HepG2 (cell line): ENCODE results near the gene PRR30. TPM values are rescaled to one million over a fixed set of nuclear protein-coding genes. Genes with fewer than 3 reads are reported as not detected.

ENCODE experiments used
- ATAD3A ChIP-seq: sonication (generic); formaldehyde crosslinking; IDR thresholded peaks from 2 replicates; pipeline ENCODE4 v1.4.0; 2020; ENCODE audit warnings: missing genetic modification reagents
- CHD4 ChIP-seq: fragments of 200-600 bp; sonication (generic); IDR thresholded peaks from 2 replicates; pipeline ENCODE4 v1.7.0; 2017; ENCODE audit warnings: mild to moderate bottlenecking, low read length, borderline replicate concordance
- GTF2F1 ChIP-seq: fragments of 150-350 bp; IDR thresholded peaks from 2 replicates; pipeline ENCODE4 v1.6.1; 2014; ENCODE audit warnings: low read length
- MLX ChIP-seq: IDR thresholded peaks from 2 replicates; pipeline ENCODE4 v1.6.1; 2016
- NFKB2 ChIP-seq: sonication (generic); formaldehyde crosslinking; IDR thresholded peaks from 2 replicates; pipeline ENCODE4 v1.4.0; 2020; ENCODE audit warnings: missing genetic modification reagents, borderline replicate concordance
- PTBP1 ChIP-seq: fragments of 200-400 bp; formaldehyde crosslinking; IDR thresholded peaks from 2 replicates; pipeline ENCODE4 v1.6.1; 2018; ENCODE audit warnings: low read length, low read depth; ENCODE audit not compliant: poor library complexity, severe bottlenecking
- RXRA ChIP-seq: sonication (generic); formaldehyde crosslinking; IDR thresholded peaks from 2 replicates; pipeline ENCODE4 v1.5.1; 2020; ENCODE audit warnings: missing genetic modification reagents
- SAFB2 ChIP-seq: sonication (generic); formaldehyde crosslinking; IDR thresholded peaks from 2 replicates; pipeline ENCODE4 v1.5.1; 2020; ENCODE audit warnings: missing genetic modification reagents, low read depth, mild to moderate bottlenecking, borderline replicate concordance
- SOX5 ChIP-seq: IDR thresholded peaks from 2 replicates; pipeline ENCODE4 v1.6.1; 2016; ENCODE audit warnings: borderline replicate concordance
- SSRP1 ChIP-seq: IDR thresholded peaks from 2 replicates; pipeline ENCODE4 v1.6.1; 2016; ENCODE audit warnings: control low read depth
- ZBTB8A ChIP-seq: sonication (generic); formaldehyde crosslinking; IDR thresholded peaks from 2 replicates; pipeline ENCODE4 v1.4.0; 2020; ENCODE audit warnings: mild to moderate bottlenecking, low read depth, missing genetic modification reagents, borderline replicate concordance
- ZNF17 ChIP-seq: sonication (generic); formaldehyde crosslinking; IDR thresholded peaks from 2 replicates; pipeline ENCODE4 v1.5.0; 2020; ENCODE audit warnings: mild to moderate bottlenecking, missing genetic modification reagents
- ZNF550 ChIP-seq: sonication (generic); formaldehyde crosslinking; IDR thresholded peaks from 2 replicates; pipeline ENCODE4 v1.4.0; 2020; ENCODE audit warnings: mild to moderate bottlenecking, missing genetic modification reagents, borderline replicate concordance
- ZNF616 ChIP-seq: sonication (generic); formaldehyde crosslinking; IDR thresholded peaks from 2 replicates; pipeline ENCODE4 v1.5.0; 2020; ENCODE audit warnings: low read depth, mild to moderate bottlenecking, missing genetic modification reagents
- ZNF761 ChIP-seq: sonication (generic); formaldehyde crosslinking; conservative IDR thresholded peaks from 2 replicates; pipeline ENCODE4 v1.4.0; 2020; ENCODE audit warnings: mild to moderate bottlenecking, missing genetic modification reagents
- ZNF839 ChIP-seq: sonication (generic); formaldehyde crosslinking; IDR thresholded peaks from 2 replicates; pipeline ENCODE4 v1.4.0; 2020; ENCODE audit warnings: missing genetic modification reagents, mild to moderate bottlenecking, borderline replicate concordance
- ZSCAN22 ChIP-seq: sonication (generic); formaldehyde crosslinking; IDR thresholded peaks from 2 replicates; pipeline ENCODE4 v1.4.0; 2020; ENCODE audit warnings: mild to moderate bottlenecking, missing genetic modification reagents
- polyA plus RNA-seq, 8 experiments: library from polyadenylated mRNA; depleted of rRNA in 3 of 8; stranded (reverse) in 7 of 8; unstranded in 1 of 8; fragments of >200 nt; fragmentation: Illumina TruSeq in 4 of 8; extraction: Trizol in 4 of 8; gene quantifications; 2 replicates each; pipeline versions ENCODE4 v1.2.1 to v1.2.3, GENCODE V29; 2011 to 2016; ENCODE audit warnings: low read depth in 4 of 8, missing spikeins in 1 of 8, mixed read lengths in 1 of 8; ENCODE audit not compliant: insufficient read depth in 1 of 8
- total RNA-seq, 5 experiments: library from RNA; depleted of rRNA; stranded (reverse); fragments of >200 nt; fragmentation: Illumina TruSeq; extraction: Trizol; gene quantifications; 2 replicates each; pipeline ENCODE4 v1.2.3, GENCODE V29; 2016; ENCODE audit warnings: low read depth in 1 of 5
- TF ChIP-seq, protein P1 (sequence below): sonication (generic); formaldehyde crosslinking; IDR thresholded peaks from 2 replicates; pipeline ENCODE4 v1.5.1; 2020; ENCODE audit warnings: missing genetic modification reagents, mild to moderate bottlenecking, borderline replicate concordance
- TF ChIP-seq, protein P2 (sequence below): sonication (generic); formaldehyde crosslinking; IDR thresholded peaks from 2 replicates; pipeline ENCODE4 v1.4.0; 2020; ENCODE audit warnings: missing genetic modification reagents, borderline replicate concordance
- TF ChIP-seq, protein P3 (sequence below): sonication (generic); formaldehyde crosslinking; IDR thresholded peaks from 2 replicates; pipeline ENCODE4 v1.5.0; 2020; ENCODE audit warnings: missing genetic modification reagents

The PRR30 gene
- total and polyA plus RNA-seq, 2 of the 13 experiments (the other 11 are each of a cell fraction or from before 2014, with no cell fraction given) = not detected

GRCh38 chr2:27095745-27096651 is 43.2 kb downstream of the PRR30 start (continued):
- TF ChIP-seq PTBP1 (no peak), ZNF616 (CRISPR knock-in tag) (0 out of 2 replicates have a peak, but pooled peaks have one; percentile 78), ZNF839 (peak; percentile 23; the same call in 1 of the 2 replicates), ZNF17 (CRISPR knock-in tag) (no peak), SSRP1 (CRISPR knock-in tag) (peak; percentile 94; the same call in 1 of the 2 replicates), ZBTB8A (CRISPR knock-in tag) (no peak), ZSCAN22 (CRISPR knock-in tag) (no peak), ZNF550 (CRISPR knock-in tag) (no peak; the same call in 1 of the 2 replicates), ATAD3A (CRISPR knock-in tag) (no peak), SOX5 (CRISPR knock-in tag) (peak; percentile 91), MLX (peak; percentile 92), GTF2F1 (no peak), ZNF761 (CRISPR knock-in tag) (no peak), CHD4 (peak; percentile 92), RXRA (CRISPR knock-in tag) (peak; percentile 93), NFKB2 (no peak; the same call in none of the 2 replicates), SAFB2 (CRISPR knock-in tag) (no peak; the same call in 1 of the 2 replicates)
- TF ChIP-seq, protein P1, sequence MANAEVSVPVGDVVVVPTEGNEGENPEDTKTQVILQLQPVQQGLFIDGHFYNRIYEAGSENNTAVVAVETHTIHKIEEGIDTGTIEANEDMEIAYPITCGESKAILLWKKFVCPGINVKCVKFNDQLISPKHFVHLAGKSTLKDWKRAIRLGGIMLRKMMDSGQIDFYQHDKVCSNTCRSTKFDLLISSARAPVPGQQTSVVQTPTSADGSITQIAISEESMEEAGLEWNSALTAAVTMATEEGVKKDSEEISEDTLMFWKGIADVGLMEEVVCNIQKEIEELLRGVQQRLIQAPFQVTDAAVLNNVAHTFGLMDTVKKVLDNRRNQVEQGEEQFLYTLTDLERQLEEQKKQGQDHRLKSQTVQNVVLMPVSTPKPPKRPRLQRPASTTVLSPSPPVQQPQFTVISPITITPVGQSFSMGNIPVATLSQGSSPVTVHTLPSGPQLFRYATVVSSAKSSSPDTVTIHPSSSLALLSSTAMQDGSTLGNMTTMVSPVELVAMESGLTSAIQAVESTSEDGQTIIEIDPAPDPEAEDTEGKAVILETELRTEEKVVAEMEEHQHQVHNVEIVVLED = peak; percentile 77
- TF ChIP-seq, protein P2, sequence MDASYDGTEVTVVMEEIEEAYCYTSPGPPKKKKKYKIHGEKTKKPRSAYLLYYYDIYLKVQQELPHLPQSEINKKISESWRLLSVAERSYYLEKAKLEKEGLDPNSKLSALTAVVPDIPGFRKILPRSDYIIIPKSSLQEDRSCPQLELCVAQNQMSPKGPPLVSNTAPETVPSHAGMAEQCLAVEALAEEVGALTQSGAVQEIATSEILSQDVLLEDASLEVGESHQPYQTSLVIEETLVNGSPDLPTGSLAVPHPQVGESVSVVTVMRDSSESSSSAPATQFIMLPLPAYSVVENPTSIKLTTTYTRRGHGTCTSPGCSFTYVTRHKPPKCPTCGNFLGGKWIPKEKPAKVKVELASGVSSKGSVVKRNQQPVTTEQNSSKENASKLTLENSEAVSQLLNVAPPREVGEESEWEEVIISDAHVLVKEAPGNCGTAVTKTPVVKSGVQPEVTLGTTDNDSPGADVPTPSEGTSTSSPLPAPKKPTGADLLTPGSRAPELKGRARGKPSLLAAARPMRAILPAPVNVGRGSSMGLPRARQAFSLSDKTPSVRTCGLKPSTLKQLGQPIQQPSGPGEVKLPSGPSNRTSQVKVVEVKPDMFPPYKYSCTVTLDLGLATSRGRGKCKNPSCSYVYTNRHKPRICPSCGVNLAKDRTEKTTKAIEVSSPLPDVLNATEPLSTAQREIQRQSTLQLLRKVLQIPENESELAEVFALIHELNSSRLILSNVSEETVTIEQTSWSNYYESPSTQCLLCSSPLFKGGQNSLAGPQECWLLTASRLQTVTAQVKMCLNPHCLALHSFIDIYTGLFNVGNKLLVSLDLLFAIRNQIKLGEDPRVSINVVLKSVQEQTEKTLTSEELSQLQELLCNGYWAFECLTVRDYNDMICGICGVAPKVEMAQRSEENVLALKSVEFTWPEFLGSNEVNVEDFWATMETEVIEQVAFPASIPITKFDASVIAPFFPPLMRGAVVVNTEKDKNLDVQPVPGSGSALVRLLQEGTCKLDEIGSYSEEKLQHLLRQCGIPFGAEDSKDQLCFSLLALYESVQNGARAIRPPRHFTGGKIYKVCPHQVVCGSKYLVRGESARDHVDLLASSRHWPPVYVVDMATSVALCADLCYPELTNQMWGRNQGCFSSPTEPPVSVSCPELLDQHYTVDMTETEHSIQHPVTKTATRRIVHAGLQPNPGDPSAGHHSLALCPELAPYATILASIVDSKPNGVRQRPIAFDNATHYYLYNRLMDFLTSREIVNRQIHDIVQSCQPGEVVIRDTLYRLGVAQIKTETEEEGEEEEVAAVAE (CRISPR knock-in tag) = peak; percentile 94
- TF ChIP-seq, protein P3, sequence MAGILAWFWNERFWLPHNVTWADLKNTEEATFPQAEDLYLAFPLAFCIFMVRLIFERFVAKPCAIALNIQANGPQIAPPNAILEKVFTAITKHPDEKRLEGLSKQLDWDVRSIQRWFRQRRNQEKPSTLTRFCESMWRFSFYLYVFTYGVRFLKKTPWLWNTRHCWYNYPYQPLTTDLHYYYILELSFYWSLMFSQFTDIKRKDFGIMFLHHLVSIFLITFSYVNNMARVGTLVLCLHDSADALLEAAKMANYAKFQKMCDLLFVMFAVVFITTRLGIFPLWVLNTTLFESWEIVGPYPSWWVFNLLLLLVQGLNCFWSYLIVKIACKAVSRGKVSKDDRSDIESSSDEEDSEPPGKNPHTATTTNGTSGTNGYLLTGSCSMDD = no peak
